WERI-Rb-1 (cell line): ENCODE measurements around the gene NKAPD1.
"Not testable (repeated sequence)": the region's sequence is repeated elsewhere in the genome, so short reads cannot be mapped to it uniquely, and the experiment has no call there.

Experiments used
- DNase-seq: peaks from one replicate; pipeline ENCODE4 v3.0.0-alpha.2; 2020
- H3K27ac ChIP-seq: fragments of 250-450 bp; sonication (Bioruptor Pico); 2 replicates; pipeline ENCODE4 v1.5.1; 2020; ENCODE audit warnings: mild to moderate bottlenecking, moderate library complexity
- H3K27me3 ChIP-seq: fragments of 250-450 bp; sonication (Bioruptor Pico); 2 replicates; pipeline ENCODE4 v1.5.1; 2021; ENCODE audit warnings: mild to moderate bottlenecking, low read depth, moderate library complexity; ENCODE audit not compliant: insufficient read depth, severe bottlenecking
- H3K36me3 ChIP-seq: fragments of 250-450 bp; sonication (Bioruptor Pico); 2 replicates; pipeline ENCODE4 v1.5.1; 2020; ENCODE audit warnings: mild to moderate bottlenecking, moderate library complexity
- H3K4me3 ChIP-seq: 2 replicates; pipeline ENCODE4 v1.5.1; 2011; ENCODE audit warnings: low read depth, mild to moderate bottlenecking, control low read depth, low read length
- H3K9me3 ChIP-seq: fragments of 250-450 bp; sonication (Bioruptor Pico); 2 replicates; pipeline ENCODE4 v1.5.1; 2021; ENCODE audit warnings: mild to moderate bottlenecking, moderate library complexity; ENCODE audit not compliant: severe bottlenecking
- CTCF ChIP-seq: IDR thresholded peaks from 2 replicates; pipeline ENCODE4 v1.5.1; 2011; ENCODE audit warnings: low read depth, mild to moderate bottlenecking, control low read depth, inconsistent platforms, low read length

NKAPD1 gene

GRCh38 chr11:112082729-112083128 is 8.6 kb downstream of the NKAPD1 start:
- H3K9me3 ChIP-seq: no peaks in the 10 kb centered on the region
- no peaks in the 10 kb centered on the region for H3K27me3 ChIP-seq
- no peak overlapping the region for H3K27ac ChIP-seq
- TF ChIP-seq CTCF: no peak
- no peak for DNase-seq
- peaks cover 72% of the 10 kb centered on the region for H3K36me3 ChIP-seq
- no peak overlapping the region for H3K4me3 ChIP-seq

DNA sequence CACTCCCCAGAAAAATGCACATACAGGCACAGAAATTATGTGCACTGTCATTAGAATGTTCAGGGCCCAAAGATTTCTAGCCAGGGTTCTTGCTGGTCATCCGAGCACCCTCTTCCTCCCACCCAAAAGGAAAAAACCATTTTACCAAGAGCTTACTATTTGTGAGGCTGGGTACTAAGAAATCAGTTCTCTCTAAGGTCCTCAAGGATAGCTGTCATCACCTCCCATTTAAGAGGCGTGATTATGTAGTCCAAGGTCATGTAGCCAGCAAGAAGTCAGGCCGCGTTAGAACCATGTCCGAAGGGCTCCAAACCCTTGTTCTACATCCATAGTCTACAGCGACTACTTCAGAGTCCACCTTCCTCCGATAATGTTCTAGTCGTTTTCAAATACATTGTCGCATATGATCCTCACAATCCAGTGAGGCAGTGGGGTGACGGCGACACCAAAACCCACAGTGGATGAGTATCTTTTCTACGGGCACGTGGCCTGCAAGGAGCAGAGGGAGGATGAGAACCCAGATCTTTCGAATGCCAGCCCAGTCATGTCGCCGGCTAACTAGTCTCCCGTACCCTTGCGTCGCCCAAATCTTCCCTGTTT is 11.8 kb downstream of the NKAPD1 start:
- DNase-seq: no peak
- TF ChIP-seq CTCF: no peak
- H3K9me3 ChIP-seq: no peaks in the 10 kb centered on the region
- H3K27ac ChIP-seq: peak overlapping the region; percentile 77
- H3K36me3 ChIP-seq: peaks cover 78% of the 10 kb centered on the region
- no peaks in the 10 kb centered on the region for H3K27me3 ChIP-seq
- H3K4me3 ChIP-seq: peak overlapping the region; percentile 64

GRCh38 chr11:112086422-112087191 is 12.5 kb downstream of the NKAPD1 start, which contains the start of the genes SDHD and TIMM8B:
TSS of gene SDHD (plus strand) at chr11:112086873. CDS start at chr11:112086908, 35 bp downstream.
TSS of gene TIMM8B (minus strand) at chr11:112086756. CDS start at chr11:112086723, 33 bp downstream.
- peak within 1 kb of the TSS; percentile 64 for H3K4me3 ChIP-seq
- TF ChIP-seq CTCF: peak; percentile 39
- H3K36me3 ChIP-seq: peaks cover 81% of the 10 kb centered on the region
- peak within 1 kb of the TSS; percentile 77 for H3K27ac ChIP-seq
- H3K9me3 ChIP-seq: no peaks in the 10 kb centered on the region
- no peaks in the 10 kb centered on the region for H3K27me3 ChIP-seq
- peak; percentile 97 for DNase-seq

- peaks cover 78% of the 10 kb centered on the region for H3K36me3 ChIP-seq
- no peak for DNase-seq
- peak overlapping the region; percentile 77 for H3K27ac ChIP-seq
- TF ChIP-seq CTCF: no peak
- no peaks in the 10 kb centered on the region for H3K9me3 ChIP-seq
- no peaks in the 10 kb centered on the region for H3K27me3 ChIP-seq
- H3K4me3 ChIP-seq: peak overlapping the region; percentile 64
These were observed 13.1 kb downstream of the NKAPD1 start for GRCh38 chr11:112087212-112087611.

DNA sequence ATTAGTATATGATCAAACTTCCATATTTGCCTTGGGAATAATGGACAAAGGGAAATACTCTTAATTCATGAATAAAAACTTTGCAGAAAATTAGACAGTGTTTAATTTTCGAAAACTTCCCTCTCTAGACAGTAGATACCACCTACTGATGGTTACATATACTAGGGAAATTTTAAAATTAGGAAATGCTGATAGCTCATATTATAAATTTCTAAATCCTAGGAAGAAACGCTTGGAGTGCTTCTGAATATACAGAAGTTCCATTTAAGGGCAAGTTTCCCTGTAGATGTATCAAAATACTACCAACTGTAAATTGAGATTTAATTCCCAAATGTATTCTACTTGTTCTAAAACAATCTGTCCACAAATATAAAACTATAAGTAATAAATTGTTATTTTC is 21.2 kb downstream of the NKAPD1 start:
- H3K4me3 ChIP-seq, H3K9me3 ChIP-seq: not testable (repeated sequence)
- peaks cover 45% of the 10 kb centered on the region for H3K36me3 ChIP-seq

GRCh38 chr11:112096194-112096593 is 22.1 kb downstream of the NKAPD1 start:
- Histone ChIP-seq H3K36me3 (peaks cover 39% of the 10 kb centered on the region), H3K27ac (no peak overlapping the region), H3K9me3 (no peaks in the 10 kb centered on the region), H3K4me3 (no peak overlapping the region), H3K27me3 (no peaks in the 10 kb centered on the region)
- no peak for TF ChIP-seq CTCF
- no peak for DNase-seq

More for the DNA sequence above, 21.2 kb downstream of the NKAPD1 start:
- not testable (repeated sequence) for H3K27me3 ChIP-seq, H3K27ac ChIP-seq, DNase-seq
